Liver (tissue), 9 donors: ENCODE results near the gene OR2G2. TPM values are rescaled to one million over a fixed set of nuclear protein-coding genes. Genes with fewer than 3 reads are reported as not detected.

ENCODE experiments used
- DNase-seq: peaks from one replicate; pipeline ENCODE4 v3.0.0-alpha.2; 2017; ENCODE audit warnings: low spot score
- H3K27ac ChIP-seq, 2 donors: one replicate each; pipeline ENCODE4 v1.7.0; 2013; ENCODE audit warnings: inconsistent platforms in 2 of 2, low read length in 2 of 2, control low read depth in 1 of 2, low read depth in 1 of 2, mild to moderate bottlenecking in 1 of 2
- H3K27me3 ChIP-seq, 4 donors: one replicate each; pipeline versions ENCODE4 v1.6.1 to v1.7.0; 2013; ENCODE audit warnings: low read length in 3 of 4, inconsistent platforms in 1 of 4, mild to moderate bottlenecking in 1 of 4, moderate library complexity in 1 of 4; ENCODE audit not compliant: control insufficient read depth in 4 of 4, insufficient read depth in 4 of 4
- H3K36me3 ChIP-seq, 4 donors: one replicate each; pipeline versions ENCODE4 v1.6.1 to v1.7.0; 2013; ENCODE audit warnings: low read length in 3 of 4, mild to moderate bottlenecking in 3 of 4, low read depth in 1 of 4, moderate library complexity in 1 of 4; ENCODE audit not compliant: control insufficient read depth in 4 of 4, insufficient read depth in 3 of 4
- H3K4me1 ChIP-seq, 4 donors: one replicate each; pipeline versions ENCODE4 v1.6.1 to v1.7.0; 2013; ENCODE audit warnings: low read length in 3 of 4, mild to moderate bottlenecking in 3 of 4, moderate library complexity in 1 of 4; ENCODE audit not compliant: control insufficient read depth in 4 of 4, insufficient read depth in 4 of 4
- H3K4me3 ChIP-seq, 3 donors: one replicate each; pipeline versions ENCODE4 v1.6.1 to v1.7.0; 2013; ENCODE audit warnings: low read length in 3 of 3, control low read depth in 1 of 3, low read depth in 1 of 3, mild to moderate bottlenecking in 1 of 3
- H3K9ac ChIP-seq, 2 donors: one replicate each; pipeline ENCODE4 v1.7.0; 2013; ENCODE audit warnings: low read length in 2 of 2, mild to moderate bottlenecking in 2 of 2, moderate library complexity in 2 of 2, control low read depth in 1 of 2, low read depth in 1 of 2
- H3K9me3 ChIP-seq, 4 donors: one replicate each; pipeline versions ENCODE4 v1.6.1 to v1.7.0; 2013; ENCODE audit warnings: low read length in 3 of 4; ENCODE audit not compliant: control insufficient read depth in 4 of 4
- ATF3 ChIP-seq: IDR thresholded peaks from 2 replicates; pipeline ENCODE4 v1.6.1; 2016; ENCODE audit warnings: antibody characterized with exemption
- EGR1 ChIP-seq, 2 donors: IDR thresholded peaks; 2 replicates each; pipeline ENCODE4 v1.6.1; 2016 to 2018; ENCODE audit warnings: antibody characterized with exemption in 2 of 2, low read depth in 2 of 2
- FOXA1 ChIP-seq: IDR thresholded peaks from 2 replicates; pipeline ENCODE4 v1.6.1; 2016; ENCODE audit warnings: antibody characterized with exemption
- FOXA2 ChIP-seq: IDR thresholded peaks from 2 replicates; pipeline ENCODE4 v1.6.1; 2016; ENCODE audit warnings: antibody characterized with exemption
- GABPA ChIP-seq, 2 donors: IDR thresholded peaks in 1 of 2; conservative IDR thresholded peaks in 1 of 2; 2 replicates each; pipeline ENCODE4 v1.6.1; 2016; ENCODE audit warnings: antibody characterized with exemption in 2 of 2, mild to moderate bottlenecking in 1 of 2, moderate library complexity in 1 of 2
- HNF4A ChIP-seq, 2 donors: conservative IDR thresholded peaks; 2 replicates each; pipeline ENCODE4 v1.6.1; 2016; ENCODE audit warnings: antibody characterized with exemption in 2 of 2, mild to moderate bottlenecking in 2 of 2
- HNF4G ChIP-seq: IDR thresholded peaks from 2 replicates; pipeline ENCODE4 v1.6.1; 2016; ENCODE audit warnings: antibody characterized with exemption
- JUND ChIP-seq, 2 donors: IDR thresholded peaks; 2 replicates each; pipeline ENCODE4 v1.6.1; 2016; ENCODE audit warnings: antibody characterized with exemption in 2 of 2
- NR2F2 ChIP-seq: IDR thresholded peaks from 2 replicates; pipeline ENCODE4 v1.6.1; 2016; ENCODE audit warnings: antibody characterized with exemption
- RAD21 ChIP-seq, 2 donors: IDR thresholded peaks; 2 replicates each; pipeline ENCODE4 v1.6.1; 2016; ENCODE audit warnings: antibody characterized with exemption in 2 of 2, mild to moderate bottlenecking in 2 of 2
- RXRA ChIP-seq, 2 donors: IDR thresholded peaks; 2 replicates each; pipeline ENCODE4 v1.6.1; 2017 to 2018; ENCODE audit warnings: antibody characterized with exemption in 2 of 2, mild to moderate bottlenecking in 1 of 2
- SP1 ChIP-seq: IDR thresholded peaks from 2 replicates; pipeline ENCODE4 v1.6.1; 2018; ENCODE audit warnings: antibody characterized with exemption, mild to moderate bottlenecking
- TAF1 ChIP-seq: conservative IDR thresholded peaks from 2 replicates; pipeline ENCODE4 v1.6.1; 2016; ENCODE audit warnings: antibody characterized with exemption, mild to moderate bottlenecking
- YY1 ChIP-seq: IDR thresholded peaks from 2 replicates; pipeline ENCODE4 v1.6.1; 2016; ENCODE audit warnings: antibody characterized with exemption, mild to moderate bottlenecking
- WGBS: extraction: QIAGEN DNeasy Blood & Tissue Kit; methylation state at CpG from one replicate; pipeline ENCODE4 v1.1.7; 2013; 5-methylcytosine and 5-hydroxymethylcytosine counted together
- polyA plus RNA-seq, 2 donors: library from polyadenylated mRNA; stranded (reverse) in 1 of 2; unstranded in 1 of 2; fragments of 200-250 nt in 1 of 2; fragments of >200 nt in 1 of 2; fragmentation: Nextera tagmentation in 1 of 2; extraction: Ambion mirVana in 1 of 2; gene quantifications; one replicate each; pipeline versions ENCODE4 v1.2.1 to v1.2.3, GENCODE V29; 2013 to 2015
- total RNA-seq, 2 donors: library from RNA; depleted of rRNA; stranded (reverse); fragments of >200 nt; gene quantifications; one replicate each; pipeline ENCODE4 v1.2.3, GENCODE V29; 2014
- TF ChIP-seq, protein P1 (sequence below): IDR thresholded peaks from 2 replicates; pipeline ENCODE4 v1.6.1; 2016; ENCODE audit warnings: antibody characterized with exemption
- TF ChIP-seq, protein P2 (sequence below): IDR thresholded peaks from 2 replicates; pipeline ENCODE4 v1.6.1; 2016; ENCODE audit warnings: antibody characterized with exemption
- TF ChIP-seq, protein P3 (sequence below): fragments of 150-350 bp; IDR thresholded peaks from 2 replicates; pipeline ENCODE4 v1.5.1; 2017; ENCODE audit warnings: improper control_type of control experiment, low read depth, low read length; ENCODE audit not compliant: missing input control
- TF ChIP-seq, protein P4 (sequence below): IDR thresholded peaks from 2 replicates; pipeline ENCODE4 v1.6.1; 2016; ENCODE audit warnings: antibody characterized with exemption, mild to moderate bottlenecking
- donor health status: healthy.
- donor health status: healthy.
- donor health status: healthy.
- donor health status: healthy.
- donor health status: healthy.

Gene OR2G2
- total RNA-seq (not detected), polyA plus RNA-seq (not detected)

DNA sequence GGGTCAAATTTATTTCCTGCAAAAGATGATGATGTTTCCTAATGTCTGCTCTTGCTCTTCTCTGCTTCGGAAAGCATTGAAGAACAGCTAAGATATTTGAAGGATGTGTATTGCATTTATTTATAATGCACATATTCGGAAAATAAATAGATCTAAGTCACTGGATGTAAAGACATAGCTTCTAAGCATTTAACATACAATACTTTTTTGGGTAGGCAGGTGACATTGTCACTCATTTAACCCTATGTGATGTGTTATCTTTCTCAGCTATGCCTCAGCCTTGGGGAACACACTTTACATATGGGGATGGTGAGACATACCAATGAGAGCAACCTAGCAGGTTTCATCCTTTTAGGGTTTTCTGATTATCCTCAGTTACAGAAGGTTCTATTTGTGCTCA lies at the start of gene OR2G2:
TSS of gene OR2G2 (plus strand) at position 301 of the 400 bp plus-strand sequence. CDS start at position 301, 0 bp downstream.
- Histone ChIP-seq H3K4me3 (no peak within 1 kb of the TSS), H3K4me1 (no peaks in the 10 kb centered on the region)

More for the DNA sequence above, at the start of gene OR2G2:
- DNase-seq: no peak
- TF ChIP-seq GABPA (IDR thresholded peaks at IDR 0.05 in 1 of 2, conservative IDR thresholded peaks at IDR 0.05 in 1 of 2) (no peak), TAF1 (no peak), JUND (IDR thresholded peaks at IDR 0.05) (no peak), YY1 (no peak), FOXA2 (no peak), NR2F2 (no peak), RAD21 (IDR thresholded peaks at IDR 0.05) (no peak), HNF4G (no peak), HNF4A (conservative IDR thresholded peaks at IDR 0.05) (no peak), RXRA (IDR thresholded peaks at IDR 0.05) (no peak), EGR1 (IDR thresholded peaks at IDR 0.05; ENCODE audit: low read depth in 2 of 2) (no peak), FOXA1 (no peak), SP1 (no peak), ATF3 (no peak)
- TF ChIP-seq, protein P1, sequence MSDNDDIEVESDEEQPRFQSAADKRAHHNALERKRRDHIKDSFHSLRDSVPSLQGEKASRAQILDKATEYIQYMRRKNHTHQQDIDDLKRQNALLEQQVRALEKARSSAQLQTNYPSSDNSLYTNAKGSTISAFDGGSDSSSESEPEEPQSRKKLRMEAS: no peak
- TF ChIP-seq, protein P2, sequence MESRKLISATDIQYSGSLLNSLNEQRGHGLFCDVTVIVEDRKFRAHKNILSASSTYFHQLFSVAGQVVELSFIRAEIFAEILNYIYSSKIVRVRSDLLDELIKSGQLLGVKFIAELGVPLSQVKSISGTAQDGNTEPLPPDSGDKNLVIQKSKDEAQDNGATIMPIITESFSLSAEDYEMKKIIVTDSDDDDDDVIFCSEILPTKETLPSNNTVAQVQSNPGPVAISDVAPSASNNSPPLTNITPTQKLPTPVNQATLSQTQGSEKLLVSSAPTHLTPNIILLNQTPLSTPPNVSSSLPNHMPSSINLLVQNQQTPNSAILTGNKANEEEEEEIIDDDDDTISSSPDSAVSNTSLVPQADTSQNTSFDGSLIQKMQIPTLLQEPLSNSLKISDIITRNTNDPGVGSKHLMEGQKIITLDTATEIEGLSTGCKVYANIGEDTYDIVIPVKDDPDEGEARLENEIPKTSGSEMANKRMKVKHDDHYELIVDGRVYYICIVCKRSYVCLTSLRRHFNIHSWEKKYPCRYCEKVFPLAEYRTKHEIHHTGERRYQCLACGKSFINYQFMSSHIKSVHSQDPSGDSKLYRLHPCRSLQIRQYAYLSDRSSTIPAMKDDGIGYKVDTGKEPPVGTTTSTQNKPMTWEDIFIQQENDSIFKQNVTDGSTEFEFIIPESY: no peak
- TF ChIP-seq, protein P3, sequence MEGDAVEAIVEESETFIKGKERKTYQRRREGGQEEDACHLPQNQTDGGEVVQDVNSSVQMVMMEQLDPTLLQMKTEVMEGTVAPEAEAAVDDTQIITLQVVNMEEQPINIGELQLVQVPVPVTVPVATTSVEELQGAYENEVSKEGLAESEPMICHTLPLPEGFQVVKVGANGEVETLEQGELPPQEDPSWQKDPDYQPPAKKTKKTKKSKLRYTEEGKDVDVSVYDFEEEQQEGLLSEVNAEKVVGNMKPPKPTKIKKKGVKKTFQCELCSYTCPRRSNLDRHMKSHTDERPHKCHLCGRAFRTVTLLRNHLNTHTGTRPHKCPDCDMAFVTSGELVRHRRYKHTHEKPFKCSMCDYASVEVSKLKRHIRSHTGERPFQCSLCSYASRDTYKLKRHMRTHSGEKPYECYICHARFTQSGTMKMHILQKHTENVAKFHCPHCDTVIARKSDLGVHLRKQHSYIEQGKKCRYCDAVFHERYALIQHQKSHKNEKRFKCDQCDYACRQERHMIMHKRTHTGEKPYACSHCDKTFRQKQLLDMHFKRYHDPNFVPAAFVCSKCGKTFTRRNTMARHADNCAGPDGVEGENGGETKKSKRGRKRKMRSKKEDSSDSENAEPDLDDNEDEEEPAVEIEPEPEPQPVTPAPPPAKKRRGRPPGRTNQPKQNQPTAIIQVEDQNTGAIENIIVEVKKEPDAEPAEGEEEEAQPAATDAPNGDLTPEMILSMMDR: no peak
- TF ChIP-seq, protein P4, sequence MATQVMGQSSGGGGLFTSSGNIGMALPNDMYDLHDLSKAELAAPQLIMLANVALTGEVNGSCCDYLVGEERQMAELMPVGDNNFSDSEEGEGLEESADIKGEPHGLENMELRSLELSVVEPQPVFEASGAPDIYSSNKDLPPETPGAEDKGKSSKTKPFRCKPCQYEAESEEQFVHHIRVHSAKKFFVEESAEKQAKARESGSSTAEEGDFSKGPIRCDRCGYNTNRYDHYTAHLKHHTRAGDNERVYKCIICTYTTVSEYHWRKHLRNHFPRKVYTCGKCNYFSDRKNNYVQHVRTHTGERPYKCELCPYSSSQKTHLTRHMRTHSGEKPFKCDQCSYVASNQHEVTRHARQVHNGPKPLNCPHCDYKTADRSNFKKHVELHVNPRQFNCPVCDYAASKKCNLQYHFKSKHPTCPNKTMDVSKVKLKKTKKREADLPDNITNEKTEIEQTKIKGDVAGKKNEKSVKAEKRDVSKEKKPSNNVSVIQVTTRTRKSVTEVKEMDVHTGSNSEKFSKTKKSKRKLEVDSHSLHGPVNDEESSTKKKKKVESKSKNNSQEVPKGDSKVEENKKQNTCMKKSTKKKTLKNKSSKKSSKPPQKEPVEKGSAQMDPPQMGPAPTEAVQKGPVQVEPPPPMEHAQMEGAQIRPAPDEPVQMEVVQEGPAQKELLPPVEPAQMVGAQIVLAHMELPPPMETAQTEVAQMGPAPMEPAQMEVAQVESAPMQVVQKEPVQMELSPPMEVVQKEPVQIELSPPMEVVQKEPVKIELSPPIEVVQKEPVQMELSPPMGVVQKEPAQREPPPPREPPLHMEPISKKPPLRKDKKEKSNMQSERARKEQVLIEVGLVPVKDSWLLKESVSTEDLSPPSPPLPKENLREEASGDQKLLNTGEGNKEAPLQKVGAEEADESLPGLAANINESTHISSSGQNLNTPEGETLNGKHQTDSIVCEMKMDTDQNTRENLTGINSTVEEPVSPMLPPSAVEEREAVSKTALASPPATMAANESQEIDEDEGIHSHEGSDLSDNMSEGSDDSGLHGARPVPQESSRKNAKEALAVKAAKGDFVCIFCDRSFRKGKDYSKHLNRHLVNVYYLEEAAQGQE: no peak
- Histone ChIP-seq H3K9ac (no peak within 1 kb of the TSS), H3K9me3 (no peaks in the 10 kb centered on the region), H3K27ac (no peak within 1 kb of the TSS), H3K36me3 (no peaks in the 10 kb centered on the region), H3K27me3 (peaks cover 0 to 5% (median 0%) of the 10 kb centered on the region in 4 donors)
- WGBS: 79% methylated on average over 2 of the region's 2 CpGs
